ENCODE data around the gene S100P.
"Not testable (repeated sequence)": the region's sequence is repeated elsewhere in the genome, so short reads cannot be mapped to it uniquely, and the experiment has no call there.

The S100P gene

DNA sequence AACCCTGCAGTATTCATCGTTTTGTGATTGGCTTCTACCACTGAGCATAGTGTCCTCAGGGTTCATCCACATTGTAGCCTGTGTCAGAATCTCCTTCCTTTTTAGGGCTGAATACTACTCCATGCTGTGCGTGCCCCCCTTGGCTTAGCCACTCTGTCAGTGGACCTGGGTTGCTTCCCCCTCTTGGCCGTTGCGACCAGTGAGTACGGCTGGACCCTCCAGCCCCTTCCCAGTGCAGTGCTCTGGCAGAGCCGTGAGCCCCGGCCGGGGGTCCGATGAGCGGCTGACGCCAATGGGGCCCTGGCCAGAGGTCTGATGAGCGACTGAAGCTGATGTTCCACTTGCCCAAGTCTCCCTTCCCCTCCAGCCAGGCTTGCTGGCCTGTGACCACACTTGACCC lies 29.2 kb downstream of the S100P start:
- TF ChIP-seq, protein P1, sequence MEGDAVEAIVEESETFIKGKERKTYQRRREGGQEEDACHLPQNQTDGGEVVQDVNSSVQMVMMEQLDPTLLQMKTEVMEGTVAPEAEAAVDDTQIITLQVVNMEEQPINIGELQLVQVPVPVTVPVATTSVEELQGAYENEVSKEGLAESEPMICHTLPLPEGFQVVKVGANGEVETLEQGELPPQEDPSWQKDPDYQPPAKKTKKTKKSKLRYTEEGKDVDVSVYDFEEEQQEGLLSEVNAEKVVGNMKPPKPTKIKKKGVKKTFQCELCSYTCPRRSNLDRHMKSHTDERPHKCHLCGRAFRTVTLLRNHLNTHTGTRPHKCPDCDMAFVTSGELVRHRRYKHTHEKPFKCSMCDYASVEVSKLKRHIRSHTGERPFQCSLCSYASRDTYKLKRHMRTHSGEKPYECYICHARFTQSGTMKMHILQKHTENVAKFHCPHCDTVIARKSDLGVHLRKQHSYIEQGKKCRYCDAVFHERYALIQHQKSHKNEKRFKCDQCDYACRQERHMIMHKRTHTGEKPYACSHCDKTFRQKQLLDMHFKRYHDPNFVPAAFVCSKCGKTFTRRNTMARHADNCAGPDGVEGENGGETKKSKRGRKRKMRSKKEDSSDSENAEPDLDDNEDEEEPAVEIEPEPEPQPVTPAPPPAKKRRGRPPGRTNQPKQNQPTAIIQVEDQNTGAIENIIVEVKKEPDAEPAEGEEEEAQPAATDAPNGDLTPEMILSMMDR (IDR thresholded peaks at IDR 0.05; ENCODE audit: low read length) = no peak
- TF ChIP-seq EZH2 (IDR thresholded peaks at IDR 0.05; ENCODE audit: borderline replicate concordance, low read length) = no peak
- Histone ChIP-seq H3K27ac (ENCODE audit: low read depth, low read length, poor library complexity, severe bottlenecking) (no peak overlapping the region), H4K20me1 (ENCODE audit: insufficient read depth, low read length) (no peaks in the 10 kb centered on the region), H3K4me1 (ENCODE audit: insufficient read depth, low read length, severe bottlenecking) (no peaks in the 10 kb centered on the region), H3K9ac (ENCODE audit: low read length) (no peak overlapping the region), H2AFZ (ENCODE audit: low read length) (no peak overlapping the region), H3K4me3 (ENCODE audit: low read depth, low read length, poor library complexity, severe bottlenecking) (no peak overlapping the region), H3K27me3 (ENCODE audit: insufficient read depth, low read length) (no peaks in the 10 kb centered on the region), H3F3A (ENCODE audit: insufficient read depth, low read length) (no peaks in the 10 kb centered on the region), H3K9me2 (ENCODE audit: low read depth, low read length) (no peaks in the 10 kb centered on the region), H3K4me2 (ENCODE audit: low read length) (no peak overlapping the region), H3K36me3 (ENCODE audit: insufficient read depth, low read length) (no peaks in the 10 kb centered on the region; the same call in 1 of the 2 replicates), H3K9me3 (ENCODE audit: low read length) (no peaks in the 10 kb centered on the region), H3K79me2 (ENCODE audit: insufficient read depth, low read length) (no peaks in the 10 kb centered on the region)

DNA sequence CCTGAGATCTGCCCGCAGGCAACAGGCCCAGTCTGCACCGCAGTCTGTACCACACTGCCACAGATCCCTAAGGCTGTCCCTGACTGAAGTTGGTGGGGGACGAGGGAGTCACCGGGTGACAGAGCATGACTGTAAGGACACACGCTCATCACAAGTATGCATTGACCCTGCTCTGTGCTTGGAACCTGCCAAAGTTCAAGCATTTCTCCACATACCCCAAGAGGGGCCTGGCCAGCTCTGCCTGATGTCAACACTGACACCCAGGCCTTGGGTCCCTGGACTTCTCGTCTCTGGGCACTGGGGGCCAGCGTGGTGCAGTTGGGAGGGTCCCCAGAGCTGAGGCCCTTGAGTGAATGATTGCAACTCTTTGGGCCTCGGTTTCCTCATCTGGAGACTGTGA lies 30.2 kb downstream of the S100P start:
- Histone ChIP-seq H3K9me3 (ENCODE audit: low read length) (no peaks in the 10 kb centered on the region), H3K36me3 (ENCODE audit: insufficient read depth, low read length) (no peaks in the 10 kb centered on the region), H3F3A (ENCODE audit: insufficient read depth, low read length) (no peaks in the 10 kb centered on the region), H4K20me1 (ENCODE audit: insufficient read depth, low read length) (no peaks in the 10 kb centered on the region), H3K9me2 (ENCODE audit: low read depth, low read length) (no peaks in the 10 kb centered on the region), H3K9ac (ENCODE audit: low read length) (no peak overlapping the region), H3K79me2 (ENCODE audit: insufficient read depth, low read length) (no peaks in the 10 kb centered on the region), H3K4me1 (ENCODE audit: insufficient read depth, low read length, severe bottlenecking) (no peaks in the 10 kb centered on the region), H3K4me2 (ENCODE audit: low read length) (no peak overlapping the region), H3K27ac (ENCODE audit: low read depth, low read length, poor library complexity, severe bottlenecking) (no peak overlapping the region), H3K4me3 (ENCODE audit: low read depth, low read length, poor library complexity, severe bottlenecking) (no peak overlapping the region), H2AFZ (ENCODE audit: low read length) (no peak overlapping the region), H3K27me3 (ENCODE audit: insufficient read depth, low read length) (no peaks in the 10 kb centered on the region; the same call in 1 of the 2 replicates)
- TF ChIP-seq EZH2 (IDR thresholded peaks at IDR 0.05; ENCODE audit: borderline replicate concordance, low read length) = no peak
- TF ChIP-seq, protein P1 (IDR thresholded peaks at IDR 0.05; ENCODE audit: low read length) = no peak

DNA sequence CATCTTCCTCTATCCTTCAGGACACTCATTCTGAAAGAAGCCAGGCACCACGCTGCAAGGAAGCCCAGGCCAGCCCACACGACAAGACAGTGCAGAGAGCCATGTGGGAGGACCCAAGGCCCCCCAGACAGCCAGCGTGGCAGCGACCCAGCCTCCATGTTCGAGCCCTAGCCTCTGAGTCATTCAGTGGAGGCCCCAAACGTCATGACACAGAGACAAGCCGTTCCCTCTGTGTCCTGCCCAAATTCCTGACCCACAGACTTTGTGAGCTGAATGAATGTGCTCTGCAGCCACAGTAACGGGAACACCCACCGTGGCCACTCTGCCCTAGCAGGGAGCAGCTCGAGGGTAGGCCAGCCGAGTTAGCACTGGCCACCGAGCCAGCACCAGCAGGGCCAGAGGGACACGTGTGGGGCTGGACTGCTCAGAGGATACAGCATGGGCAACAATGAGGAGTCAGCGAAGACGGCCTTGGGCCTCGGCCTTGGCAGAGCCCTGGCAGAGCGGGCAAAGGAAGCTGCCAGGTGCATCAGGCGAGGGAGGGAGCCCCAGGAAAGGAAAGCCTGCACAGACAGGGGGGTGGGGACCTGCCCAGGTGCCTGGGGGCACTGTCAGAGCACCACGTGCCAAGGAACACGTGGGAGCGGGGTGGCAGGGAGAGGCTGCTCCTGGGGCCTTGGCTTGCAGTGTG lies 30.9 kb downstream of the S100P start:
- Histone ChIP-seq H3K79me2 (ENCODE audit: insufficient read depth, low read length) (no peaks in the 10 kb centered on the region), H4K20me1 (ENCODE audit: insufficient read depth, low read length) (no peaks in the 10 kb centered on the region), H3K9me2 (ENCODE audit: low read depth, low read length) (no peaks in the 10 kb centered on the region), H2AFZ (ENCODE audit: low read length) (no peak overlapping the region), H3F3A (ENCODE audit: insufficient read depth, low read length) (no peaks in the 10 kb centered on the region), H3K9me3 (ENCODE audit: low read length) (no peaks in the 10 kb centered on the region), H3K9ac (ENCODE audit: low read length) (no peak overlapping the region), H3K4me1 (ENCODE audit: insufficient read depth, low read length, severe bottlenecking) (no peaks in the 10 kb centered on the region), H3K27me3 (ENCODE audit: insufficient read depth, low read length) (no peaks in the 10 kb centered on the region; the same call in 1 of the 2 replicates), H3K4me2 (ENCODE audit: low read length) (no peak overlapping the region), H3K27ac (ENCODE audit: low read depth, low read length, poor library complexity, severe bottlenecking) (no peak overlapping the region), H3K4me3 (ENCODE audit: low read depth, low read length, poor library complexity, severe bottlenecking) (no peak overlapping the region), H3K36me3 (ENCODE audit: insufficient read depth, low read length) (no peaks in the 10 kb centered on the region)
- TF ChIP-seq, protein P1 (IDR thresholded peaks at IDR 0.05; ENCODE audit: low read length) = no peak
- no peak for TF ChIP-seq EZH2 (IDR thresholded peaks at IDR 0.05; ENCODE audit: borderline replicate concordance, low read length)

DNA sequence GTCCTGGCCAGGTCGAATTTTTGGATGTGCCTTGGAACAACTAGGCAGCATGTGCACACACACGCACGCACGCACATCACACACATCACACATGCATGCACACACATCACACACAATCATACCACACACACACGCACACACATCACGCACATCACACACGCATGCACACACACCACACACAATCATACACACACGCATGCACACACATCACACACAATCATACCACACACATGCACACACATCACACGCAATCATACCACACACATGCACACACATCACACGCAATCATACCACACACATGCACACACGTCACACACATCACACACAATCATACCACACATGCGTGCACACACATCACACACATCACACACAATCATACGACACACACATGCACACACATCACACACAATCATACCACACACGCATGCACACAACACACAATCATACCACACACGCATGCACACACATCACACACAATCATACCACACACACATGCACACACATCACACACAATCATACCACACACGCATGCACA lies 31.8 kb downstream of the S100P start:
- not testable (repeated sequence) for H4K20me1 ChIP-seq (ENCODE audit: insufficient read depth, low read length); H3K9ac ChIP-seq (ENCODE audit: low read length); H3K4me2 ChIP-seq (ENCODE audit: low read length); H3K79me2 ChIP-seq (ENCODE audit: insufficient read depth, low read length); H3K27ac ChIP-seq (ENCODE audit: low read depth, low read length, poor library complexity, severe bottlenecking); H3K9me2 ChIP-seq (ENCODE audit: low read depth, low read length); H3K36me3 ChIP-seq (ENCODE audit: insufficient read depth, low read length); H2AFZ ChIP-seq (ENCODE audit: low read length); H3K9me3 ChIP-seq (ENCODE audit: low read length); H3K27me3 ChIP-seq (ENCODE audit: insufficient read depth, low read length); H3K4me3 ChIP-seq (ENCODE audit: low read depth, low read length, poor library complexity, severe bottlenecking); H3F3A ChIP-seq (ENCODE audit: insufficient read depth, low read length); H3K4me1 ChIP-seq (ENCODE audit: insufficient read depth, low read length, severe bottlenecking)

Measured in OCI-LY1 (cell line).